AG09319 (cell line): ENCODE measurements around the gene CFAP65.

ENCODE experiments used
- DNase-seq: peaks from one replicate; pipeline ENCODE4 v3.0.0-alpha.2; 2010; ENCODE audit warnings: low read depth; ENCODE audit errors: extremely low read depth
- CTCF ChIP-seq: IDR thresholded peaks from 2 replicates; pipeline ENCODE4 v1.5.1; 2011; ENCODE audit warnings: low read depth, mild to moderate bottlenecking, inconsistent platforms, low read length, moderate library complexity

Gene CFAP65

GRCh38 chr2:218999881-219000568 lies 41.3 kb downstream of the CFAP65 start:
- DNase-seq, result no peak
- TF ChIP-seq CTCF, result no peak

- DNase-seq, result no peak
- no peak for TF ChIP-seq CTCF
These were observed 42.1 kb downstream of the CFAP65 start for GRCh38 chr2:218999021-218999880.

GRCh38 chr2:218998414-218999002 lies 42.8 kb downstream of the CFAP65 start:
- TF ChIP-seq CTCF, result no peak
- no peak for DNase-seq

- no peak for TF ChIP-seq CTCF
- no peak for DNase-seq
These were observed 43.6 kb downstream of the CFAP65 start for GRCh38 chr2:218997731-218998130.

GRCh38 chr2:218996937-218997336 lies 44.4 kb downstream of the CFAP65 start:
- no peak for DNase-seq
- no peak for TF ChIP-seq CTCF

GRCh38 chr2:218995972-218996711 lies 45.2 kb downstream of the CFAP65 start:
- peak; percentile 86 for TF ChIP-seq CTCF
- DNase-seq, result peak; percentile 42

- no peak for TF ChIP-seq CTCF
- DNase-seq, result no peak
These were observed 45.8 kb downstream of the CFAP65 start for GRCh38 chr2:218995561-218995960.
